Body of pancreas (tissue), 4 donors: ENCODE results near the gene STX18.

ENCODE experiments used
- POLR2A ChIP-seq, 3 donors: fragments of 450-650 bp; IDR thresholded peaks; one replicate each; pipeline ENCODE4 v1.6.1; 2016; ENCODE audit warnings: antibody characterized with exemption in 3 of 3, mild to moderate bottlenecking in 2 of 3
- TF ChIP-seq, protein P1 (sequence below), 7 experiments: fragments of 450-650 bp in 4 of 7; fragments of 200-600 bp in 3 of 7; sonication (generic) in 3 of 7; IDR thresholded peaks; one replicate each; pipeline ENCODE4 v1.5.1; 2016 to 2019; ENCODE audit warnings: antibody characterized with exemption in 7 of 7

GRCh38 chr4:4532371-4533154 lies 9.3 kb downstream of the STX18 start:
- TF ChIP-seq, protein P1, sequence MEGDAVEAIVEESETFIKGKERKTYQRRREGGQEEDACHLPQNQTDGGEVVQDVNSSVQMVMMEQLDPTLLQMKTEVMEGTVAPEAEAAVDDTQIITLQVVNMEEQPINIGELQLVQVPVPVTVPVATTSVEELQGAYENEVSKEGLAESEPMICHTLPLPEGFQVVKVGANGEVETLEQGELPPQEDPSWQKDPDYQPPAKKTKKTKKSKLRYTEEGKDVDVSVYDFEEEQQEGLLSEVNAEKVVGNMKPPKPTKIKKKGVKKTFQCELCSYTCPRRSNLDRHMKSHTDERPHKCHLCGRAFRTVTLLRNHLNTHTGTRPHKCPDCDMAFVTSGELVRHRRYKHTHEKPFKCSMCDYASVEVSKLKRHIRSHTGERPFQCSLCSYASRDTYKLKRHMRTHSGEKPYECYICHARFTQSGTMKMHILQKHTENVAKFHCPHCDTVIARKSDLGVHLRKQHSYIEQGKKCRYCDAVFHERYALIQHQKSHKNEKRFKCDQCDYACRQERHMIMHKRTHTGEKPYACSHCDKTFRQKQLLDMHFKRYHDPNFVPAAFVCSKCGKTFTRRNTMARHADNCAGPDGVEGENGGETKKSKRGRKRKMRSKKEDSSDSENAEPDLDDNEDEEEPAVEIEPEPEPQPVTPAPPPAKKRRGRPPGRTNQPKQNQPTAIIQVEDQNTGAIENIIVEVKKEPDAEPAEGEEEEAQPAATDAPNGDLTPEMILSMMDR (IDR thresholded peaks at IDR 0.05) = no peak
- TF ChIP-seq POLR2A (IDR thresholded peaks at IDR 0.05) = no peak
